Stimulated activated CD4-positive, alpha-beta T cell treated with anti-CD3 and anti-CD28 coated beads, Interleukin-4, amount 100 ng/mL, for 1 hour (primary cell): ENCODE measurements around the gene LIPE.
"Not testable (repeated sequence)": the region's sequence is repeated elsewhere in the genome, so short reads cannot be mapped to it uniquely, and the experiment has no call there.

Source experiments
- DNase-seq: peaks from one replicate; pipeline ENCODE4 v3.0.0-alpha.2; 2020

LIPE gene

GRCh38 chr19:42427313-42427712 lies at the start of gene LIPE:
LIPE (minus strand) TSS chr19:42427388; CDS start chr19:42427149, 239 bp downstream.
- DNase-seq, result no peak

DNA sequence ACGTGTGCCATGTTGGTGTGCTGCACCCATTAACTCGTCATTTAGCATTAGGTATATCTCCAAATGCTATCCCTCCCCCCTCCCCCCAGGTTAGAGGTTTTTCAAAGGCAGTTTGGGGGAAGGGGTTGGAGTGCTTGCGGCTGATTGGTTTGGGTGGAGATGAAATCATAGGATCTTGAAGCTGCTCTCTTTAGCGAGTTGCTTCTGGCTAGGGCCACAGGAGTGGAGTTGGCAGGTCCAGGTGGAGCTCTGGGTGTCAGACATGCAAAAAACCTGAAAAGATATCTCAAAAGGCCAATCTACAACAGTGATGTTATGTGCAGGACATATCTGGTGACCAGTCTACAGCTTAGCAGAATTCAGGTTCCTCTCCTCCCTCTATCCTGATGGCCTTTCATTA lies 48.2 kb upstream of the LIPE start:
- DNase-seq, result no peak

DNA sequence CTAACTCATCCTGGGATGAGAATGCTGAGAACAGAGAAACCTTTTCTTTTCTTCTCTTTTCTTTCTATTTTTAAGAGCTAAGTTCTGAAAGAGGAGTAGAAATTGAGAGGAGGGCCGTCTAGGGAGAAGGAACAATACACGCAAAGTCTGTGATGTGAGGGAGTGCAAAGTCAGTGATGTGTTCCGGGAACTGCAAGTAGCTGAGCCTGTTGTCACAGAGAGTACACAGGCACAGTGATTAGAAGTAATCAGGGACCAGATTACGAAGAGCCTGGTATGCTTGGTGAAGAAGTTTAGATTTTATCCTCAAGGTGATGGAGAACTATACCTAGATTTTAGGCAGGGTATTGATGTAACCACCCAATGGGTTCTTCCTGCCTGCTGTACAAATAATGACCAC lies 47.6 kb upstream of the LIPE start:
- DNase-seq, result no peak

GRCh38 chr19:42473686-42474085 lies 46.5 kb upstream of the LIPE start:
- no peak for DNase-seq

DNA sequence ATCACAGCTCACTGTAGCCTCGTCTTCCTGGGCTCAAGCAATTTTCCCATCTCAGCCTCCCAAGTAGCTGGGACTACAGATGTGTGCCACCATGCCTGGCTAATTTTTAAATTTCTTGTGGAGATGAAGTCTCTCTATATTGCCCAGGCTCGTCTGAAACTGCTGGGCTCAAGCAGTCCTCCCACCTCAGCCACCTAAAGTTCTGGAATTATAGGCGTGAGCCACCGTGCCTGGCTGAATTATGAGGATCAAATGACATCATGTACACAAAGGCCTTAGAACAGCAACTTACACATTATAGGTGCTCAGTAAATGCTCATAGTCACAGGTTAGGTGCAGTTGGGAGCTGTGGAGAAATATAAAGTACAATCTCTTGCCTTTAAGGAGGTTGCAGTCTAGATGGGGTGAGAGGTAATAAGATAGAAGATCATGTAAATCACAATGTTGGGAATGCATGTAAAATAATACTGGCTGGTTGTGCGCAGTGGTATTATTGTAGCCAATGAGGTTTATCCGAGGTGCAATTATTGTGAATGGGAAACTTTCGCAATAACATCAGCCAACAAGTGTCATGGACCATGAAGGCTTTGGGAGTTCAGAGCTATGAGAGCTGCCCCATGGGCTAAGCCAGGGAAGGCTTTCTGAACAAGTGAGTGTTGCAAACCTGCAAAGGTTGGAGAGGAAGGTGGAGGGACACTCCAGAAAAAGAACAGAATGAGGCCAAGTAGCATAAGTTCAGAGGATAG lies 45.4 kb upstream of the LIPE start:
- no peak for DNase-seq

- no peak for DNase-seq
Observed at GRCh38 chr19:42471554-42472249, 44.5 kb upstream of the LIPE start.

DNA sequence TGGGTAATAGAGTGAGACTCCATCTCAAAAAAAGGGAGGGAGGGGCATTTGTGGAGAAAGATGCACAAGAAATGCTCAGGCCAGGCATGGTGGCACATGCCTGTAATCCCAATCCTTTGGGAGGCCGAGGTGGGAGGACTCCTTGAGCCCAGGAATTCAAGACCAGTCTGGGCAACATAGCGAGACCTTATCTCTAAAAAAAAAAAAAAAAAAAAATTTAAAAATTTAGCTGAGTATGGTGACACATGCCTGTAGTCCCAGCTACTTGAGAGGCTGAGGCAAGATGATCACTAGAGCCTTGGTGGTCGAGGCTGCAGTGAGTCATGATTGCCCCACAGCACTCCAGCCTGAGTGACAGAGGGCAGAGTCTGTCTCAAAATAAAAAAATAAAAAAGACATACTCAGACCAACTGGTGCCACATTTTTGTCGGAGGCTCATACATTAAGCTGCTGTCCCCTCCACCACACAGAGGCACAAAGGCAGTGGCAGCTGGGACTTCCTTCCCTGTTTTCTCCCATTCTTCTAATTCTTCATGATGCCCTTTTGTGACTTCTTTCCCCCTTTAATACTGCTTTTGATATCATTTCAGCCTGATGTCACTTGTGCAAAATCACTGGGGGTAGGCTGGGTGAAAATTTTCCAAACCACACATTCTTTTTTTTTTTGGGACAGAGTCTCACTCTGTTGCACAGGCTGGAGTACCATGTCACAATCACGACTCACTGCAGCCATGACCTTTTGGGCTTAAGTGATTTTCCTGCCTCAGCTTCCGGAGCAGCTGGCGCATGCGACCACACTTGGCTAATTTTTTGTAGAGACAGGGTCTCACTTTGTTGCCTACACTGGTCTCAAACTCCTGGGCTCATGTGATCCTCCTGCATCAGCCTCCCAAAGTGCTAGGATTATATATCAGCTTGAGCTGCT lies 42.4 kb upstream of the LIPE start:
- no peak for DNase-seq

DNA sequence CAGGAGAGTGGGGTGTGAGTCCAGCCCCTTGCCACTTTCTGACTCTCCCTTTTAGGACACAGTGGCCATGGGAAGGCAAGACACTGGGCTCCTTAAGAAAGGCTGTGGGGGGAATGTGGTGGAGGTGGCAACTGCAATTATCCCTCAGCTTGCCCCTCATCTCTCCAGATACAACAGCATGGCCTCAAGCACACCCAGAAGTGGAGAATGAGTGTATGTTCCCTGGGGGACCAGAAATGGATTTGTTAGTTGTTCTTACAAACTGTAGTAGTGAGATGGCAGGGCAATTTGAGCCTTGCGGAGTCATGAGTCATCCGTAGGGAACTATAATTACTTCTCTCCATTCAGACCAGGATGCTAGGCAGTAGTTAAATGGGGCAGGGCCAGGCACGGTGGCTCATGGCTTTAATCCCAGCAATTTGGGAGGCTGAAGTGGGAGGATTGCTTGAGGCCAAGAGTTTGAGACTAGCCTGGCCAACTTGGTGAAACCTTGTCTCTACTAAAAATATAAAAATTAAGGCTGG lies 41.1 kb upstream of the LIPE start:
- DNase-seq, result no peak

- no peak for DNase-seq
Observed at GRCh38 chr19:42467183-42467760, 40.1 kb upstream of the LIPE start.

DNA sequence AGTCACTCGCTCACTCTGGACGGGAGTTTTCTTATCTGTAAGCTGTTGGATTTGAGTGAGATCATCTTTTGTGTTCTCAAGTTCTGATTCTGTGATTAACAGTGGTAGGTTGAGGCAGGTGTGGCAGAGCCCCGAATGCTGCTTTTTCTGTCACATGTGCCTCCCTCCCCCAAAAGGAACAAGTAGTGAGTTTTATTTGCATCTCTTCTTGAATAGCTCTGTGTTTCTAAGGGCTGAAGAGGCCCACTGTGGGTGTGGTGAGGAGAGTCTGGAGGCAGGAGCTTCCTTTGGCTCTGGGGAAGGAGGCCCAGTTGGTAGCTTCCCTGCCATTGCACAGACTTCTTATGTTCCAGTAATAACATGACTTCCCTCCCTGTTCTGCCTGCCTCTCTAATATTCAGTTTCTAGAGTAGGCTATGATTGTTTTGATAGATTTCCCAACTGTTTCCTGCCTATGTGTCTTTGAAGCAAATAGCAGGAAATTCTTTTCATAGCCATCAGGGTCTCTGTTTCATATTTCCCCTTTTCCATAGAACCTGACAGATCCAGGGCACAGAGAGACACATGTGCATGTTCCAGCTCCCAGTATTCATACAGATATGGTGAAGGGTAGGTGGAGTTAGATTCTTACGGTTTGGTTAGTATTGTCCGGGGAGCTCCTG lies 39.5 kb upstream of the LIPE start:
- DNase-seq, result no peak

DNA sequence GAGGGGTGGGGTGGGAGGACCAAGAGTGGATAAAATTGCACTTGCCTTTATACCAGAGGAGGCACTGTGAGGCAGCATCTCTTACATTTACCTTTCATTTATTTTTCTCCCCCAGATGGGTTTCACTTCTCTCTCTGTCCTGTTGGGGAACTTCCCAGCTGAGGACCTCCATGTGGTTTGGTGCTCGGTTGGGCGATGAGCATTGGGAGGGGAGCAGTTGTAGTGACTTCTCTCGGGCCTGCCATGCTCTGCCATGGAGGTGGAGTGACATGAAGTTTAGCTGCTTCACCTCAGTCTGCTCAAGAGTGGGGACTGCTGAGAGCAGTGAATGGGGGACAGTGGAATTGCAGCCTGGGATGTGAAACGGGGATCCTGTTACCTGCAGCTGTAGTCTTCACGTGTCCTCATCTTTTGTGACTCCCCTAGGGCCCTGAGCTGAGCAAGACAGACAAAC lies 38.7 kb upstream of the LIPE start:
- DNase-seq, result no peak

GRCh38 chr19:42461700-42462324 lies 34.6 kb upstream of the LIPE start:
- no peak for DNase-seq

- DNase-seq, result not testable (repeated sequence)
Observed at GRCh38 chr19:42461231-42461630, 34.0 kb upstream of the LIPE start.

GRCh38 chr19:42459926-42460325 lies 32.7 kb upstream of the LIPE start:
- DNase-seq, result no peak

GRCh38 chr19:42455621-42456081 lies 28.5 kb upstream of the LIPE start:
- DNase-seq, result no peak

DNA sequence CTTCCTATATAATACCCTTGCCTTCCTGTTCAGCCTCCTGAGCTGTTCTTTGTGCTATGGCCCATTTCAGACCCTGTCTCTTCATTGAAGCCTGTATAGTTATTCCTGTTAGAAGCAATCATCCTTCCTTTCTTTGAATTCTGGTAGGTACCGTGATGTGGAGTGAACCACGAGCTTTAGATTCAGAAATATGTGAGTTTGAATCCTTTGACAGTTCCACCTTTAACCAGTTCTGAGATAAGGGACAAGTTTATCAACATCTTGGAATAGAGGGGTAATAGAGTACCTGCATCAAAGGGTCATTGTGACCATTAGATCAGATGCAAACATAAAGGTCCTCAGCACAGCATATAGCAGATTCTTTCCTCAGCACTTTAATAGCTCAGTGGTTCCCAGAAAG lies 27.9 kb upstream of the LIPE start:
- no peak for DNase-seq

GRCh38 chr19:42452590-42452989 lies 25.4 kb upstream of the LIPE start:
- no peak for DNase-seq

- peak; percentile 62 for DNase-seq
Observed at GRCh38 chr19:42450314-42450934, 23.2 kb upstream of the LIPE start.

- DNase-seq, result not testable (repeated sequence)
Observed at GRCh38 chr19:42448306-42448705, 21.1 kb upstream of the LIPE start.

DNA sequence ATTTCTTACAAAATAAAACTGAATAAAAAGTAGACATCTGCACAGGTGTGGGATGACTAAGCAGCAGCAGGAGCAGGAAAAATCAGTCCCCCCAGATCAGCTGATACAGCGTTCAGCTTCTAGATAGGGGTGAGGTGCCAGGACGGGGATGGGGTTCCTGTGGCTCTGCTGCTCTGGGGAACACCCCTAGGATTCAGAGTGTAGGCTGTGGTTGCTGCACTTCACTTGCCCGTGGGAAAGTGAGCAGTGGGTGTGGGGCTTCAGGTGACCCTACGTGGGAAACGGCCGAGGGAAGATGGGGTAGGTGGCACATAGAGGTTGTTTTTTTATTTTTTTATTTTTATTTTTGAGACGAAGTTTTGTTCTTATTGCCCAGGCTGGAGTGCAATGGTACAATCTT lies 18.8 kb upstream of the LIPE start:
- DNase-seq, result no peak

DNA sequence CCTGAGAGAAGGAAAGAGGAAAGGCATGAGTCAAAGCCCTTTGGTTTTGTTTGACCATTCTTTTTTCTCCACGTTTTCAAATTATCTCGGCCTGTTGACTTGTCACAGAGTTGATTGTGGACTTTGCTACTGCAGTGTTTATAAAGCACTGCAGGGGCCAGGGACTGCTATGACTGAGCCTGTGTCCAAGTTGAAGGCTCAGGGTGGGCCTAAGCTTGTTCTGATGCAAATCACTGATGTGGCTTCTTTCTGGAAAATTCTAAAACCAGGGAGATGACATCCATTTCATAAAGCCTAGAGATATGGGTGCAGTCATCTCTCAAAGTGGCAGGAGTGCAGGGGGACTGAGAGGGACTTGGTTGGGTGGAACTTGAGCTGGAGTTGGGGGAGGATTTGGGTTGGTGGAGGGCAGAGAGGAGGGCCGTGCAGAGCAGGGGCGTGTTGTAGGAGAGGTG lies 16.8 kb upstream of the LIPE start:
- no peak for DNase-seq
